Endodermal cell (in vitro differentiated cells): Measurements from ENCODE around the gene PRR33. TPM values are rescaled to one million over a fixed set of nuclear protein-coding genes. Genes with fewer than 3 reads are reported as not detected.
A peak's percentile ranks its signal among the peaks of the same experiment; 100 is the strongest.

Experiments used
- DNase-seq: peaks from one replicate; pipeline ENCODE4 v3.0.0-alpha.2; 2017
- H3K27ac ChIP-seq: 2 replicates; pipeline ENCODE4 v1.5.1; 2013; ENCODE audit warnings: mild to moderate bottlenecking, low read depth, low read length, moderate library complexity
- H3K27me3 ChIP-seq: 2 replicates; pipeline ENCODE4 v1.6.1; 2013; ENCODE audit warnings: mild to moderate bottlenecking, low read length, moderate library complexity; ENCODE audit not compliant: insufficient read depth, control insufficient read depth, poor library complexity, severe bottlenecking
- H3K36me3 ChIP-seq: 2 replicates; pipeline ENCODE4 v1.7.0; 2013; ENCODE audit warnings: mild to moderate bottlenecking, low read length, moderate library complexity; ENCODE audit not compliant: control insufficient read depth, insufficient read depth
- H3K4me1 ChIP-seq: one replicate; pipeline ENCODE4 v1.7.0; 2013; ENCODE audit warnings: low read length; ENCODE audit not compliant: control insufficient read depth, insufficient read depth
- H3K4me3 ChIP-seq: 2 replicates; pipeline ENCODE4 v1.5.1; 2013; ENCODE audit warnings: mild to moderate bottlenecking, low read length, moderate library complexity
- H3K9ac ChIP-seq: 2 replicates; pipeline ENCODE4 v1.6.1; 2013; ENCODE audit warnings: mild to moderate bottlenecking, low read length, moderate library complexity; ENCODE audit not compliant: poor library complexity, severe bottlenecking; ENCODE audit errors: extremely low read depth
- H3K9me3 ChIP-seq: 2 replicates; pipeline ENCODE4 v1.6.1; 2013; ENCODE audit warnings: mild to moderate bottlenecking, low read length, moderate library complexity; ENCODE audit not compliant: control insufficient read depth
- H3K27ac Mint-ChIP-seq: 2 replicates; pipeline ENCODE4 v1.8.0; 2020; ENCODE audit warnings: mixed read lengths
- H3K27me3 Mint-ChIP-seq: 2 replicates; pipeline ENCODE4 v1.8.0; 2021; ENCODE audit warnings: mild to moderate bottlenecking, mixed read lengths; ENCODE audit not compliant: insufficient read depth
- H3K36me3 Mint-ChIP-seq: 2 replicates; pipeline ENCODE4 v1.8.0; 2020; ENCODE audit warnings: low read depth, mixed read lengths
- H3K4me1 Mint-ChIP-seq: 2 replicates; pipeline ENCODE4 v1.8.0; 2020; ENCODE audit warnings: mixed read lengths
- H3K4me3 Mint-ChIP-seq: 2 replicates; pipeline ENCODE4 v1.8.0; 2020; ENCODE audit warnings: mild to moderate bottlenecking, moderate library complexity, mixed read lengths
- H3K9me3 Mint-ChIP-seq: 2 replicates; pipeline ENCODE4 v1.8.0; 2020; ENCODE audit warnings: mild to moderate bottlenecking, mixed read lengths
- WGBS, 2 experiments: methylation state at CpG; one replicate each; pipeline versions ENCODE4 v1.1.5 to v1.1.7; 2013; ENCODE audit warnings: missing lambda C conversion rate in 2 of 2, mixed read lengths in 1 of 2; ENCODE audit not compliant: insufficient coverage in 1 of 2, insufficient read length in 1 of 2; 5-methylcytosine and 5-hydroxymethylcytosine counted together
- total RNA-seq, 2 donors: library from RNA; stranded (reverse); fragmentation: NEBNext Ultra II Directional in 1 of 2; extraction: Animal tissue kit (Norgen Biotek cat#: 25700) in 1 of 2; gene quantifications; 2 replicates in 1 of 2; 3 replicates in 1 of 2; pipeline ENCODE4 v1.2.1, GENCODE V29; 2021
- TF ChIP-seq, protein P1 (sequence below): fragments of 200-600 bp; sonication (generic); conservative IDR thresholded peaks from 2 replicates; pipeline ENCODE4 v1.5.0; 2021; ENCODE audit warnings: antibody characterized with exemption, mild to moderate bottlenecking

The PRR33 gene
- total RNA-seq, 2 donors from 2014 or later, result not detected

GRCh38 chr11:1896923-1897322 lies 5.2 kb upstream of the PRR33 start:
- TF ChIP-seq, protein P1, sequence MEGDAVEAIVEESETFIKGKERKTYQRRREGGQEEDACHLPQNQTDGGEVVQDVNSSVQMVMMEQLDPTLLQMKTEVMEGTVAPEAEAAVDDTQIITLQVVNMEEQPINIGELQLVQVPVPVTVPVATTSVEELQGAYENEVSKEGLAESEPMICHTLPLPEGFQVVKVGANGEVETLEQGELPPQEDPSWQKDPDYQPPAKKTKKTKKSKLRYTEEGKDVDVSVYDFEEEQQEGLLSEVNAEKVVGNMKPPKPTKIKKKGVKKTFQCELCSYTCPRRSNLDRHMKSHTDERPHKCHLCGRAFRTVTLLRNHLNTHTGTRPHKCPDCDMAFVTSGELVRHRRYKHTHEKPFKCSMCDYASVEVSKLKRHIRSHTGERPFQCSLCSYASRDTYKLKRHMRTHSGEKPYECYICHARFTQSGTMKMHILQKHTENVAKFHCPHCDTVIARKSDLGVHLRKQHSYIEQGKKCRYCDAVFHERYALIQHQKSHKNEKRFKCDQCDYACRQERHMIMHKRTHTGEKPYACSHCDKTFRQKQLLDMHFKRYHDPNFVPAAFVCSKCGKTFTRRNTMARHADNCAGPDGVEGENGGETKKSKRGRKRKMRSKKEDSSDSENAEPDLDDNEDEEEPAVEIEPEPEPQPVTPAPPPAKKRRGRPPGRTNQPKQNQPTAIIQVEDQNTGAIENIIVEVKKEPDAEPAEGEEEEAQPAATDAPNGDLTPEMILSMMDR, result no peak
- Histone ChIP-seq H3K9me3 (no peaks in the 10 kb centered on the region), H3K4me3 (peak overlapping the region; percentile 11), H3K4me1 (peaks cover 9% of the 10 kb centered on the region), H3K36me3 (no peaks in the 10 kb centered on the region), H3K27ac (no peak overlapping the region), H3K9ac (no peak overlapping the region), H3K27me3 (no peaks in the 10 kb centered on the region)
- Mint-ChIP-seq H3K4me1 (peaks cover 11% of the 10 kb centered on the region), H3K27ac (no peak overlapping the region), H3K4me3 (no peak overlapping the region), H3K27me3 (peaks cover 2% of the 10 kb centered on the region), H3K9me3 (no peaks in the 10 kb centered on the region), H3K36me3 (no peaks in the 10 kb centered on the region)
- peak; percentile 37 for DNase-seq
- WGBS, 2 experiments, result 91 to 96% methylated on average over 12 of the region's 12 CpGs

DNA sequence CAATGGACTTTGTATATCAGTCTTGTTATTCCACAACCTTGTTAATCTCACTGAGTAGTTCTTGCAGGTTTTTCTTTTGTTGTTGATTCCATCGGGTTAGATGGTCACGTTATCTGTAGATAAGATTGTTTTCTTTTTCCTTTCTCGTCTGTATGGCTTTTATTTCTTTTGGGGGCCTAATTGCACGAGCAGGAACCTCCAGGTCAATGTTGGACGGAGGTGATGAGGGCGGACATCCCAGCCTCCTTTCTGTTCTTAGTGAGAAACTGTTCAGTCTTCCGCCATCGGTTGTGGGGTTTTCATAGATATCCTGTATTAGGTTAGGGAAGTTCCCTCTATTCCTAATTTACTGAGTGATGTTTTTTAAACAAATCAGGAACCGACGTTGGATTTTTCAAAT lies 4.8 kb upstream of the PRR33 start:
- no peak for DNase-seq
- Histone ChIP-seq H3K27me3 (no peaks in the 10 kb centered on the region), H3K9me3 (no peaks in the 10 kb centered on the region), H3K4me1 (peaks cover 9% of the 10 kb centered on the region), H3K36me3 (no peaks in the 10 kb centered on the region), H3K9ac (no peak overlapping the region), H3K4me3 (peak overlapping the region; percentile 11), H3K27ac (no peak overlapping the region)
- 82 to 93% methylated on average over 4 to 10 of the region's 10 CpGs for WGBS, 2 experiments
- no peaks in the 10 kb centered on the region for H3K9me3 Mint-ChIP-seq
- TF ChIP-seq, protein P1, result no peak
- no peak overlapping the region for H3K4me3 Mint-ChIP-seq
- peaks cover 2% of the 10 kb centered on the region for H3K27me3 Mint-ChIP-seq
- H3K4me1 Mint-ChIP-seq, result peaks cover 11% of the 10 kb centered on the region
- no peaks in the 10 kb centered on the region for H3K36me3 Mint-ChIP-seq
- no peak overlapping the region for H3K27ac Mint-ChIP-seq

GRCh38 chr11:1894759-1895158 lies 3.1 kb upstream of the PRR33 start:
- Histone ChIP-seq H3K9ac (no peak overlapping the region), H3K27me3 (no peaks in the 10 kb centered on the region), H3K4me3 (no peak overlapping the region), H3K9me3 (no peaks in the 10 kb centered on the region), H3K4me1 (peaks cover 9% of the 10 kb centered on the region), H3K36me3 (no peaks in the 10 kb centered on the region), H3K27ac (no peak overlapping the region)
- H3K27me3 Mint-ChIP-seq, result peaks cover 2% of the 10 kb centered on the region
- WGBS, 2 experiments, result 84 to 93% methylated on average over 7 to 11 of the region's 11 CpGs
- H3K27ac Mint-ChIP-seq, result no peak overlapping the region
- H3K9me3 Mint-ChIP-seq, result no peaks in the 10 kb centered on the region
- no peak overlapping the region for H3K4me3 Mint-ChIP-seq
- H3K36me3 Mint-ChIP-seq, result no peaks in the 10 kb centered on the region
- DNase-seq, result no peak
- TF ChIP-seq, protein P1, result no peak
- peaks cover 11% of the 10 kb centered on the region for H3K4me1 Mint-ChIP-seq
